Peyer's patch (tissue), 4 donors: ENCODE measurements around the gene CMYA5. TPM values are rescaled to one million over a fixed set of nuclear protein-coding genes. Genes with fewer than 3 reads are reported as not detected.

Experiments
- DNase-seq, 3 donors: peaks; one replicate each; pipeline ENCODE4 v3.0.0-alpha.2; 2017 to 2019
- H3K27ac ChIP-seq, 4 donors: fragments of 200-600 bp; sonication (generic); one replicate each; pipeline ENCODE4 v1.5.1; 2016 to 2019
- H3K27me3 ChIP-seq, 2 donors: fragments of 200-600 bp; sonication (generic); one replicate each; pipeline ENCODE4 v1.5.1; 2019
- H3K36me3 ChIP-seq, 3 donors: fragments of 200-600 bp; sonication (generic); one replicate each; pipeline ENCODE4 v1.5.1; 2016 to 2019
- H3K4me1 ChIP-seq, 4 donors: fragments of 200-600 bp; sonication (generic); one replicate each; pipeline ENCODE4 v1.5.1; 2016 to 2019
- H3K4me3 ChIP-seq, 4 donors: fragments of 200-600 bp; sonication (generic); 1 replicate in 3 of 4; 2 replicates in 1 of 4; pipeline ENCODE4 v1.5.1; 2016 to 2019; ENCODE audit warnings: mild to moderate bottlenecking in 1 of 4
- H3K9me3 ChIP-seq, 4 donors: fragments of 200-600 bp; sonication (generic); one replicate each; pipeline ENCODE4 v1.5.1; 2016 to 2019; ENCODE audit warnings: mild to moderate bottlenecking in 1 of 4
- POLR2A ChIP-seq, 2 donors: fragments of 450-650 bp; IDR thresholded peaks; one replicate each; pipeline ENCODE4 v1.5.1; 2017; ENCODE audit warnings: antibody characterized with exemption in 2 of 2, mild to moderate bottlenecking in 2 of 2, moderate library complexity in 2 of 2
- total RNA-seq, 4 donors: library from RNA; depleted of rRNA; stranded (reverse); fragments of >200 nt; gene quantifications; one replicate each; pipeline ENCODE4 v1.1.0, GENCODE V29; 2016
- TF ChIP-seq, protein P1 (sequence below), 6 experiments: fragments of 450-650 bp in 4 of 6; fragments of 200-600 bp in 2 of 6; sonication (generic) in 1 of 6; IDR thresholded peaks; one replicate each; pipeline ENCODE4 v1.5.1; 2017 to 2019; ENCODE audit warnings: antibody characterized with exemption in 6 of 6, mild to moderate bottlenecking in 3 of 6, moderate library complexity in 1 of 6

The CMYA5 gene
- total RNA-seq, 4 donors from 2014 or later: 1.1 to 15.7 (median 2.5) TPM

DNA sequence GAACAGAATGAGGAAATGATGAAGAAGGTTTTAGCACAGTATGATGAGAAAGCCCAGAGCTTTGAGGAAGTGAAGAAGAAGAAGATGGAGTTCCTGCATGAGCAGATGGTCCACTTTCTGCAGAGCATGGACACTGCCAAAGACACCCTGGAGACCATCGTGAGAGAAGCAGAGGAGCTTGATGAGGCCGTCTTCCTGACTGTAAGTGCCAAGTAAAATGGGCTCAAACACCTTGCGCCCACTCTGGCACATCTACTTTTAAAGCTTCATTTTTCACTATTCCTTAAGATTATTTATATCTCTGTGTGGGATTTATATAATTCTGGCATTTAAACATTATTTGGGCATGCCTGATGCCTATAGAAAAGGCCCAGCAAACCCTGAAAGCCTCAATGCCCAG, 55.6 kb downstream of the CMYA5 start:
- no peak overlapping the region for H3K4me3 ChIP-seq
- no peaks in the 10 kb centered on the region for H3K4me1 ChIP-seq
- H3K36me3 ChIP-seq: no peaks in the 10 kb centered on the region
- no peaks in the 10 kb centered on the region for H3K9me3 ChIP-seq
- DNase-seq: no peak
- no peak for TF ChIP-seq POLR2A (IDR thresholded peaks at IDR 0.05)
- TF ChIP-seq, protein P1, sequence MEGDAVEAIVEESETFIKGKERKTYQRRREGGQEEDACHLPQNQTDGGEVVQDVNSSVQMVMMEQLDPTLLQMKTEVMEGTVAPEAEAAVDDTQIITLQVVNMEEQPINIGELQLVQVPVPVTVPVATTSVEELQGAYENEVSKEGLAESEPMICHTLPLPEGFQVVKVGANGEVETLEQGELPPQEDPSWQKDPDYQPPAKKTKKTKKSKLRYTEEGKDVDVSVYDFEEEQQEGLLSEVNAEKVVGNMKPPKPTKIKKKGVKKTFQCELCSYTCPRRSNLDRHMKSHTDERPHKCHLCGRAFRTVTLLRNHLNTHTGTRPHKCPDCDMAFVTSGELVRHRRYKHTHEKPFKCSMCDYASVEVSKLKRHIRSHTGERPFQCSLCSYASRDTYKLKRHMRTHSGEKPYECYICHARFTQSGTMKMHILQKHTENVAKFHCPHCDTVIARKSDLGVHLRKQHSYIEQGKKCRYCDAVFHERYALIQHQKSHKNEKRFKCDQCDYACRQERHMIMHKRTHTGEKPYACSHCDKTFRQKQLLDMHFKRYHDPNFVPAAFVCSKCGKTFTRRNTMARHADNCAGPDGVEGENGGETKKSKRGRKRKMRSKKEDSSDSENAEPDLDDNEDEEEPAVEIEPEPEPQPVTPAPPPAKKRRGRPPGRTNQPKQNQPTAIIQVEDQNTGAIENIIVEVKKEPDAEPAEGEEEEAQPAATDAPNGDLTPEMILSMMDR (IDR thresholded peaks at IDR 0.05): no peak
- H3K27ac ChIP-seq: no peak overlapping the region
- H3K27me3 ChIP-seq: no peaks in the 10 kb centered on the region

DNA sequence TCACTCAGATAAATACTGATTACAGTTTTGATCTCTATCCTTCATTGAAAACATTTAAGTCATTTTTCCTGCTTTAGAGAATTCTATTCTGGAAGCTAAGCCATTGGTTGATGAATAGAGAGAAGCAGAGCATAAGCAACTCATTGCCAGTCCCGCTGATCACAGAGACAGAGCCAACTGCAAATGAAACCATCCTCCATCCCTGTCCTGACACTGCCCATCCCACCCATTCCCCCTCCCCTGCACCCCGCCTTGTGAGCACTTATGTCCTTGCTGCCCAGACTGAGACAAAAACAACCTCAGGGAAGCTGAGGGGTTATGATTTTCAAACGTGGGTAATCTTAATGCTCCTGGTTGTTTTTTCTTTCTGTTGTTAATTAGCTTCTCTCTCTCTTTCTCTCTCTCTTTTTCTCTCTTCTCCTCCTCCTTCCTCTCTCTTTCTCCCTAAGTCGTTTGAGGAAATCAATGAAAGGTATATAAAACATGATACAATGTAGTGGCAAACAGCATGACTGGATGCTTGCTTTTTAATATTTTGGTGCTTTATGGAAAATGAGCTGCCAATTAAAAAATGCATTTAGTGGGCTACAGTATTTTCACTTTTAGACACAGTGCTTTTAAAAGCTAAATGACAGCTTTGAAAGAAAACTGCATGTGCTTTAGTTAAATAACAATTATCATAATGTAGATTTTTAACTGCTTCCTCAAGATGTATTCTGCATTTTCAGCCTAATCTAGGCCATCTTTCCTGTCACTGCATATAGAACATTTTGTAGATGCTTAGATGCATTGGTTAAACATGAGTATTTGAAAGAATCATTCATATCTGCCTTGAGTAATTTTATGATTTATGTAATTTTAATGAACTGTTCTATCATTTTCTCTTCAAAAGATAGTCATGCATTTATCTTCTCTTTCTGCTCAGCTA, 57.3 kb downstream of the CMYA5 start:
- no peak for TF ChIP-seq POLR2A (IDR thresholded peaks at IDR 0.05)
- TF ChIP-seq, protein P1 (IDR thresholded peaks at IDR 0.05): no peak
- no peak overlapping the region for H3K27ac ChIP-seq
- H3K27me3 ChIP-seq: no peaks in the 10 kb centered on the region
- DNase-seq: no peak
- no peaks in the 10 kb centered on the region for H3K4me1 ChIP-seq
- H3K36me3 ChIP-seq: no peaks in the 10 kb centered on the region
- H3K4me3 ChIP-seq: no peak overlapping the region
- H3K9me3 ChIP-seq: no peaks in the 10 kb centered on the region

DNA sequence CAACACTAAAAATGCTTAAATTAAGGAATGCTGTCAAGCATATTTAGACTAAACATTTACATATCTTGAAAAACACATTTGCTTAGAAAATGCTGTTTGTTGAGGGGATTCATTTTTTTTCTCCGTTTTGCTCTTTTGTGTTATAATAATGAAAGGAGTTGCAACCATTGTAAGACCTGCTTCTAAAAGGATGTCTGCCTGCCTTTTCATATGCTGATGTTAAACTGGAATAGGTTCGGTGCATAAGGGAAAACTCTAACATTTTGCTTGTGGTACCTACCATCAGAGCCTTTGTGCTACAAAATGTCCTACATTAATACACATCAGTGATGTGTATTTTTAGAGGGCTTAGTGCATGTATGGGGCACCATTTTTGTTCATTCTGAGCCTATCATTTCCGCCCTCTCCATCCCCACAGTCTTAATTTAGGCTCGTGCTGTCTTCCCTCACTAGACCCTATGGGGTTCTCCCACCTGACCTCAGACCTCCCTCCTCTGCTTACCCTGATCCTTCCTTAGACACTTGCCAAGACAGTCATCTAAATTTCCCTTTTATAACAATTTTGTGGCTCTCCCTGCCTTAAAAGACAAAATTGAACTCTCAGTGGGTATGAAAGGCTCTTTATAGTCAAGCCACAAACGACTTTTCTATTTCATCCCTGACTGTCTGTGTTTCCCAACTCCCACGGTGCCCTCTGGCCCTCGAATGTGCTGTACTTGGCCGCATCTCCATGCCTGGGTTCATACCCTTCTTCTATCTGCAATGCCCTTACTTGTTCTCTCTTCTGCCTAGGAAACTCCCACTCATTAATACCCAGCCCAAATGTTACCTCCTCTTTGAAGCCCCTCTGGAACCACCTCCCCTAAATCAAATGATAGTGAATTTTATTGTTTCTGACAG, 61.2 kb downstream of the CMYA5 start:
- Histone ChIP-seq H3K4me1 (peaks cover 0 to 5% (median 0%) of the 10 kb centered on the region in 4 donors), H3K36me3 (no peaks in the 10 kb centered on the region), H3K27ac (no peak overlapping the region), H3K27me3 (no peaks in the 10 kb centered on the region), H3K4me3 (no peak overlapping the region), H3K9me3 (no peaks in the 10 kb centered on the region)
- no peak for DNase-seq
- TF ChIP-seq, protein P1 (IDR thresholded peaks at IDR 0.05): no peak
- no peak for TF ChIP-seq POLR2A (IDR thresholded peaks at IDR 0.05)

DNA sequence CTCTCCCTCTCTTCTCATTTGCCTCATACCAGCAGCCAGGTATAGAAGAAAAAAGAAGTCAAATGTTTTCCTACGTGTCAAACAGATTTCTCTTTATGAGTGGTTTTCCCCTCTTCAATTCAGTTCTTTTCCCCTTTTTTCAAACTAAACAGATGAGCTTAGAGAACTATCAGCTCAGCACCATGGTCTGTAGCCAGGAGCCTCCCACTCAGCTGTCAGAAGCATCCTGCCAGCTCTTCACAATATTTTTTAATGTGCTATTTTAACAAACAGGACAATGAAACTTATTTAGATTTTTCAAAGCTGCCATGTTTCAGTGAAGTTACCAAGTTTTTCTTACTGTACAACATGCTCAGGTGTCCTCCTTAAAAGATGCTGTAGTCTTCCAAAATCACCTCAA, 63.5 kb downstream of the CMYA5 start:
- DNase-seq: no peak
- H3K9me3 ChIP-seq: no peaks in the 10 kb centered on the region
- H3K4me3 ChIP-seq: no peak overlapping the region
- no peaks in the 10 kb centered on the region for H3K27me3 ChIP-seq
- no peak for TF ChIP-seq POLR2A (IDR thresholded peaks at IDR 0.05)
- TF ChIP-seq, protein P1 (IDR thresholded peaks at IDR 0.05): no peak
- peaks cover 0 to 5% (median 0%) of the 10 kb centered on the region in 4 donors for H3K4me1 ChIP-seq
- no peaks in the 10 kb centered on the region for H3K36me3 ChIP-seq
- no peak overlapping the region for H3K27ac ChIP-seq

DNA sequence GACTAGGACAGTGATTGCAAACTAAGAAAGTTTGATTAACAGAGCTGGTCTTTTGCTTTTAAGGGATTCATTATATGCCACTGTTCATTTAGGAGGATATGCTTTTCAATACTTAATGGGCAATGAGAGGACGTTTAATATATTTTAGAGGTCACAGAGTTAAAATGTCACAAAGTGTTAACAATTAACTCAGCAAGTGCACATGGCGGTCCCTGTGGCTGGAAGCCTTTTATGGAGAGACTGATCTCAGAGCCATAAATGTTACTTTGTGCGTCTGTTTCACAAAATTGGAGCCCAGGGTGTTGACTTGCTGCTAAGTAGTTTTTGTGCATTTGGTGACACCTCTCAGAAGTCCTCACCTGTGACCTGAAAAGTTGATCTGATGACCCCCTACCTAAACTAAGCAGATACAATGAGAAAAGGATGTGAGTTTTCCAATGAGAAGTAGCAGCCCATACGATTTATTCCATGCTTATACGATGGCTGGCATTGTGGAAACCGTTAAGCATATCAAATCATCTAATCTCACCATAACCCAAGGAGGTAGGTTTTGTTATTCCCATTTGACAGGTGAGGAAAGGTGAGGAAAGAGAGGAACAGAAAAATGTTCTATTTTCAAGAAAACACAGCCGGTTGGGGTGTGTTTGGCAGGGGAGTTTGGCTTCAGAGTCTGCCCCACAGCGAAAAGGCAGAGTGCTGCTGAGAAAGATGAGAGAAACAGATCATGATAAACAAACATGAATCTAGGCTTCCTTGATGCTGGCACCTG, 64.4 kb downstream of the CMYA5 start:
- H3K9me3 ChIP-seq: no peaks in the 10 kb centered on the region
- DNase-seq: no peak
- H3K36me3 ChIP-seq: no peaks in the 10 kb centered on the region
- H3K4me1 ChIP-seq: peaks cover 0 to 5% (median 0%) of the 10 kb centered on the region in 4 donors
- H3K27ac ChIP-seq: no peak overlapping the region
- no peaks in the 10 kb centered on the region for H3K27me3 ChIP-seq
- no peak overlapping the region for H3K4me3 ChIP-seq
- TF ChIP-seq POLR2A (IDR thresholded peaks at IDR 0.05): no peak
- TF ChIP-seq, protein P1 (IDR thresholded peaks at IDR 0.05): no peak
